Keratinocyte (primary cell): ENCODE results near the gene PLAC1. TPM values are rescaled to one million over a fixed set of nuclear protein-coding genes. Genes with fewer than 3 reads are reported as not detected.

Source experiments
- DNase-seq: peaks from one replicate; pipeline ENCODE4 v3.0.0-alpha.2; 2011; ENCODE audit warnings: low read depth, missing footprints, low spot score
- FAIRE-seq: peaks from 2 replicates; lab custom pipeline; 2011; peaks lifted over from hg19 to GRCh38; lab: Jason Lieb, UNC
- H2AFZ ChIP-seq: 2 replicates; pipeline ENCODE4 v1.6.0; 2012; ENCODE audit warnings: low read length, control low read depth, inconsistent platforms; ENCODE audit not compliant: control insufficient read depth
- H3K27ac ChIP-seq: 2 replicates; pipeline ENCODE4 v1.5.1; 2011; ENCODE audit warnings: low read length; ENCODE audit not compliant: control insufficient read depth, insufficient read depth
- H3K27me3 ChIP-seq: 3 replicates; pipeline ENCODE4 v1.6.0; 2011; ENCODE audit warnings: low read length; ENCODE audit not compliant: control insufficient read depth, insufficient read depth; ENCODE audit errors: extremely low read depth
- H3K36me3 ChIP-seq, 2 experiments: 2 replicates in 1 of 2; 3 replicates in 1 of 2; pipeline ENCODE4 v1.5.1; 2011; ENCODE audit warnings: low read length in 2 of 2, mild to moderate bottlenecking in 1 of 2; ENCODE audit not compliant: control insufficient read depth in 2 of 2, insufficient read depth in 2 of 2; ENCODE audit errors: extremely low read depth in 1 of 2
- H3K4me1 ChIP-seq: 3 replicates; pipeline ENCODE4 v1.5.1; 2011; ENCODE audit warnings: low read length; ENCODE audit not compliant: control insufficient read depth, insufficient read depth; ENCODE audit errors: extremely low read depth
- H3K4me2 ChIP-seq: 3 replicates; pipeline ENCODE4 v1.6.0; 2011; ENCODE audit warnings: low read depth, low read length; ENCODE audit not compliant: control insufficient read depth, insufficient read depth; ENCODE audit errors: extremely low read depth
- H3K4me3 ChIP-seq, 3 experiments: fragments of 200-600 bp in 1 of 3; sonication (generic) in 1 of 3; 2 replicates in 2 of 3; 3 replicates in 1 of 3; pipeline ENCODE4 v1.5.1; 2011 to 2016; ENCODE audit warnings: low read length in 3 of 3, mild to moderate bottlenecking in 3 of 3, control low read depth in 2 of 3, inconsistent platforms in 1 of 3, low read depth in 1 of 3, mixed read lengths in 1 of 3, mixed run types in 1 of 3, moderate library complexity in 1 of 3; ENCODE audit not compliant: control insufficient read depth in 2 of 3, insufficient read depth in 2 of 3; ENCODE audit errors: extremely low read depth in 1 of 3
- H3K79me2 ChIP-seq: 2 replicates; pipeline ENCODE4 v1.6.0; 2012; ENCODE audit warnings: low read length; ENCODE audit not compliant: control insufficient read depth, insufficient read depth
- H3K9ac ChIP-seq: 3 replicates; pipeline ENCODE4 v1.6.0; 2011; ENCODE audit warnings: low read length; ENCODE audit not compliant: control insufficient read depth, insufficient read depth; ENCODE audit errors: extremely low read depth
- H3K9me1 ChIP-seq: 3 replicates; pipeline ENCODE4 v1.6.0; 2011; ENCODE audit warnings: low read length; ENCODE audit not compliant: control insufficient read depth, insufficient read depth; ENCODE audit errors: extremely low read depth
- H3K9me3 ChIP-seq: 2 replicates; pipeline ENCODE4 v1.5.1; 2012; ENCODE audit warnings: low read depth, low read length; ENCODE audit not compliant: control insufficient read depth
- H4K20me1 ChIP-seq: 3 replicates; pipeline ENCODE4 v1.6.0; 2011; ENCODE audit warnings: low read length; ENCODE audit not compliant: control insufficient read depth, insufficient read depth; ENCODE audit errors: extremely low read depth
- EZH2 ChIP-seq: IDR thresholded peaks from one replicate; pipeline ENCODE4 v1.6.1; 2012; ENCODE audit warnings: inconsistent platforms, mild to moderate bottlenecking, low read length, moderate library complexity
- dilution Hi-C: fragments of 300-500 bp; cut with MboI; formaldehyde crosslinking; loops from one replicate; pipeline ENCODE4 v1.7.0; 2020; ENCODE audit warnings: low sequenced_read_pairs; ENCODE audit not compliant: extremely low pct_ligation_motif_present
- polyA plus RNA-seq, 5 experiments: library from polyadenylated mRNA; depleted of rRNA in 3 of 5; stranded (reverse) in 3 of 5; stranded (forward) in 1 of 5; unstranded in 1 of 5; fragments of >200 nt; gene quantifications; 1 replicate in 1 of 5; 2 replicates in 3 of 5; 3 replicates in 1 of 5; pipeline versions ENCODE4 v1.2.1 to v1.2.3, GENCODE V29; 2011 to 2012; ENCODE audit warnings: missing spikeins in 2 of 5, low read depth in 1 of 5, low replicate concordance in 1 of 5
- TF ChIP-seq, protein P1 (sequence below), 3 experiments: IDR thresholded peaks in 1 of 3; conservative IDR thresholded peaks in 1 of 3; optimal IDR thresholded peaks in 1 of 3; 2 replicates in 2 of 3; 3 replicates in 1 of 3; pipeline versions ENCODE3 to v1.5.1; 2011; ENCODE audit warnings: low read length in 3 of 3, mild to moderate bottlenecking in 3 of 3, moderate library complexity in 2 of 3, control low read depth in 1 of 3, inconsistent platforms in 1 of 3; ENCODE audit not compliant: insufficient read depth in 2 of 3; ENCODE audit errors: extremely low read depth in 1 of 3

The PLAC1 gene
- polyA plus RNA-seq, 1 donor (not counting 4 experiments of a cell fraction or from before 2014, with no cell fraction given), result 8.5 TPM

DNA sequence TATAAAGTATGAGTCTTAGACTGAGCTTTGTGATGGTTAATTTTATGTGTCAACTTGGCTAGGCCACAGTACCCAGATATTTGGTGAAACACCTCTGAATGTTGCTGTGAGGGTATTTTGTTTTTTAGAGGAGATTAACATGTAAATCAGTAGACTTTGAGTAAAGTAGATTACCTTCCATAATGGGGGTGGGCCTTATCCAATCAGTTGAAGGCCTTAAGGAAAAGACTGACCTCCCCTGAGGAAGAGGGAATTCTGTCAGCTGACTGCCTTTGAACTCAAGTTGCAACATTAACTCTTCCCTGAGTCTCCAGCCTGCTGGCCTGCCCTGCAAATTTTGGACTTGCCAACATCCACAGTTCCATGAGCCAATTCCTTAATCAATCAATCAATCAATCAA lies 66.0 kb downstream of the PLAC1 start:
- H3K9me1 ChIP-seq, result no peaks in the 10 kb centered on the region
- no peak overlapping the region for H3K4me3 ChIP-seq
- dilution Hi-C loops, result no loop called here
- H3K79me2 ChIP-seq, result no peaks in the 10 kb centered on the region
- no peaks in the 10 kb centered on the region for H3K4me1 ChIP-seq
- no peaks in the 10 kb centered on the region for H3K27me3 ChIP-seq
- no peaks in the 10 kb centered on the region for H3K9me3 ChIP-seq
- no peak overlapping the region for H3K4me2 ChIP-seq
- TF ChIP-seq EZH2, result no peak
- TF ChIP-seq, protein P1, sequence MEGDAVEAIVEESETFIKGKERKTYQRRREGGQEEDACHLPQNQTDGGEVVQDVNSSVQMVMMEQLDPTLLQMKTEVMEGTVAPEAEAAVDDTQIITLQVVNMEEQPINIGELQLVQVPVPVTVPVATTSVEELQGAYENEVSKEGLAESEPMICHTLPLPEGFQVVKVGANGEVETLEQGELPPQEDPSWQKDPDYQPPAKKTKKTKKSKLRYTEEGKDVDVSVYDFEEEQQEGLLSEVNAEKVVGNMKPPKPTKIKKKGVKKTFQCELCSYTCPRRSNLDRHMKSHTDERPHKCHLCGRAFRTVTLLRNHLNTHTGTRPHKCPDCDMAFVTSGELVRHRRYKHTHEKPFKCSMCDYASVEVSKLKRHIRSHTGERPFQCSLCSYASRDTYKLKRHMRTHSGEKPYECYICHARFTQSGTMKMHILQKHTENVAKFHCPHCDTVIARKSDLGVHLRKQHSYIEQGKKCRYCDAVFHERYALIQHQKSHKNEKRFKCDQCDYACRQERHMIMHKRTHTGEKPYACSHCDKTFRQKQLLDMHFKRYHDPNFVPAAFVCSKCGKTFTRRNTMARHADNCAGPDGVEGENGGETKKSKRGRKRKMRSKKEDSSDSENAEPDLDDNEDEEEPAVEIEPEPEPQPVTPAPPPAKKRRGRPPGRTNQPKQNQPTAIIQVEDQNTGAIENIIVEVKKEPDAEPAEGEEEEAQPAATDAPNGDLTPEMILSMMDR (optimal IDR thresholded peaks at IDR 0.05 in 1 of 3, IDR thresholded peaks at IDR 0.05 in 1 of 3, conservative IDR thresholded peaks at IDR 0.05 in 1 of 3; ENCODE audit: extremely low read depth in 1 of 3, insufficient read depth in 2 of 3, low read length in 3 of 3), result no peak
- no peaks in the 10 kb centered on the region for H3K36me3 ChIP-seq
- H3K9ac ChIP-seq, result no peak overlapping the region
- no peak for DNase-seq
- no peak overlapping the region for H2AFZ ChIP-seq
- no peak for FAIRE-seq
- no peaks in the 10 kb centered on the region for H4K20me1 ChIP-seq
- no peak overlapping the region for H3K27ac ChIP-seq

DNA sequence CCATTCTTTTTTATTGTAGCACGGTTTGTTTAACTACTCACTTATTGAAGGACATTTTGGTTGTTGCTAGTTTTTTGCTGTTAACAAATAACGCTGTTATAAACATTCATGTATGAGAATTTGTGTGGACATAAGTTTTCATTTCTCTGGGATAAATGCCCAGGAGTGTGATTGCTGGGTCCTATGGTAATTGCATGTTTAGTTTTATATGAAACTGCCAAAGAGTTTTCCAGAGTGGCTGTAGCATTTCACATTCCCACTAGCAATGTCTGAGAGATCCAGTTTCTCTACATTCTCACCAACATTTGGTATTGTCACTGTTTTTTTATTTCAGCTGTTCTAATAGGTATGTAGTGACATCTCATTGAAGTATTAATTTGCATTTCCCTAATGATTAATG lies 66.8 kb downstream of the PLAC1 start:
- Histone ChIP-seq H3K27me3 (no peaks in the 10 kb centered on the region), H2AFZ (no peak overlapping the region), H4K20me1 (no peaks in the 10 kb centered on the region), H3K9me3 (no peaks in the 10 kb centered on the region), H3K79me2 (no peaks in the 10 kb centered on the region), H3K36me3 (no peaks in the 10 kb centered on the region), H3K9ac (no peak overlapping the region), H3K4me3 (no peak overlapping the region), H3K4me1 (no peaks in the 10 kb centered on the region), H3K27ac (no peak overlapping the region), H3K9me1 (no peaks in the 10 kb centered on the region), H3K4me2 (no peak overlapping the region)
- FAIRE-seq (no peak), DNase-seq (no peak)
- dilution Hi-C loops, result no loop called here
- TF ChIP-seq, protein P1 (optimal IDR thresholded peaks at IDR 0.05 in 1 of 3, IDR thresholded peaks at IDR 0.05 in 1 of 3, conservative IDR thresholded peaks at IDR 0.05 in 1 of 3; ENCODE audit: extremely low read depth in 1 of 3, insufficient read depth in 2 of 3, low read length in 3 of 3), result no peak
- no peak for TF ChIP-seq EZH2
